Smooth muscle cell (in vitro differentiated cells): ENCODE data around the gene MADD. TPM values are rescaled to one million over a fixed set of nuclear protein-coding genes. Genes with fewer than 3 reads are reported as not detected.

Experiments
- DNase-seq: peaks from one replicate; lab custom pipeline; 2025; ENCODE audit not compliant: unreplicated experiment; lab: John Stamatoyannopoulos, UW
- H2AFZ ChIP-seq: fragments of 200-600 bp; sonication (generic); 2 replicates; pipeline ENCODE4 v1.6.0; 2016; ENCODE audit warnings: antibody characterized with exemption, low read depth, mild to moderate bottlenecking
- H3F3A ChIP-seq: fragments of 200-600 bp; sonication (generic); 2 replicates; pipeline ENCODE4 v1.6.0; 2017; ENCODE audit warnings: antibody characterized with exemption, low read depth
- H3K27ac ChIP-seq: fragments of 200-600 bp; sonication (generic); 2 replicates; pipeline ENCODE4 v1.5.1; 2016; ENCODE audit warnings: low read depth, mild to moderate bottlenecking
- H3K27me3 ChIP-seq: fragments of 200-600 bp; sonication (generic); 2 replicates; pipeline ENCODE4 v1.6.1; 2016; ENCODE audit warnings: low read depth, mild to moderate bottlenecking
- H3K36me3 ChIP-seq: fragments of 200-600 bp; sonication (generic); 2 replicates; pipeline ENCODE4 v1.5.1; 2016; ENCODE audit warnings: low read depth
- H3K4me1 ChIP-seq: fragments of 200-600 bp; sonication (generic); 2 replicates; pipeline ENCODE4 v1.5.1; 2016; ENCODE audit warnings: low read depth
- H3K4me2 ChIP-seq: fragments of 200-600 bp; sonication (generic); 2 replicates; pipeline ENCODE4 v1.6.0; 2016; ENCODE audit warnings: mild to moderate bottlenecking
- H3K4me3 ChIP-seq: fragments of 200-600 bp; sonication (generic); 2 replicates; pipeline ENCODE4 v1.5.1; 2016; ENCODE audit warnings: mild to moderate bottlenecking
- H3K79me2 ChIP-seq: fragments of 200-600 bp; sonication (generic); 2 replicates; pipeline ENCODE4 v1.6.0; 2016; ENCODE audit warnings: low read depth, mild to moderate bottlenecking
- H3K9ac ChIP-seq: fragments of 200-600 bp; sonication (generic); 2 replicates; pipeline ENCODE4 v1.6.0; 2016; ENCODE audit warnings: low read depth
- H3K9me3 ChIP-seq: fragments of 200-600 bp; sonication (generic); replicated peaks from 2 replicates; pipeline ENCODE4 v1.5.1; 2016; ENCODE audit warnings: low read depth
- H4K20me1 ChIP-seq: fragments of 200-600 bp; sonication (generic); 2 replicates; pipeline ENCODE4 v1.6.0; 2016; ENCODE audit warnings: low read depth
- WGBS: methylation state at CpG from one replicate; pipeline ENCODE4 v1.1.7; 2016; ENCODE audit warnings: low lambda C conversion rate; 5-methylcytosine and 5-hydroxymethylcytosine counted together
- polyA plus RNA-seq: library from polyadenylated mRNA; unstranded; fragments of >200 nt; fragmentation: Nextera tagmentation; extraction: Ambion mirVana; gene quantifications from 2 replicates; pipeline ENCODE4 v1.2.1, GENCODE V29; 2016
- total RNA-seq: library from RNA; depleted of rRNA; stranded (reverse); fragments of >200 nt; gene quantifications from 2 replicates; pipeline ENCODE4 v1.2.3, GENCODE V29; 2014
- TF ChIP-seq, protein P1 (sequence below): fragments of 200-600 bp; sonication (generic); IDR thresholded peaks from 2 replicates; pipeline ENCODE4 v1.5.1; 2017; ENCODE audit warnings: borderline replicate concordance, mild to moderate bottlenecking, antibody characterized with exemption; ENCODE audit not compliant: insufficient read depth, poor library complexity, severe bottlenecking

The MADD gene
- total and polyA plus RNA-seq, 2 experiments from 2014 or later, result 13.1 to 24.2 TPM

DNA sequence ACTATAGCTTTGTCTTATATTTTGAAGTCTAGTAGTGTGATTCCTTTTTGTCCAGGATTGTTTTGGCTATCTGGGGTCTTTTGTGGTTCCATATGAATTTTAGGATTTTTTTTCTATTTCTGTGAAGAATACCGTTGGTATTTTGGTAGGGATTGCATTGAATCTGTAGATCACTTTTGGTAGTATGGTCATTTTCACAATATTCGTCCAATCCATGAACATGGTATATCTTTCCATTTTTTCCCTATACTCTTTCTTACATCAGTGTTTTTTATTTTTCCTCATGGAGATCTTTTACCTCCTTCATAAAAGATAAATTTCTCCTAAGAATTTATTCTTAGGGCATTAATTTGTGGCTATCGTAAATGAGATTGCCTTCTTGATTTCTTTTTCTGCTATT, 29.1 kb downstream of the MADD start:
- 96% methylated on average over 3 of the region's 3 CpGs for WGBS
- TF ChIP-seq, protein P1, sequence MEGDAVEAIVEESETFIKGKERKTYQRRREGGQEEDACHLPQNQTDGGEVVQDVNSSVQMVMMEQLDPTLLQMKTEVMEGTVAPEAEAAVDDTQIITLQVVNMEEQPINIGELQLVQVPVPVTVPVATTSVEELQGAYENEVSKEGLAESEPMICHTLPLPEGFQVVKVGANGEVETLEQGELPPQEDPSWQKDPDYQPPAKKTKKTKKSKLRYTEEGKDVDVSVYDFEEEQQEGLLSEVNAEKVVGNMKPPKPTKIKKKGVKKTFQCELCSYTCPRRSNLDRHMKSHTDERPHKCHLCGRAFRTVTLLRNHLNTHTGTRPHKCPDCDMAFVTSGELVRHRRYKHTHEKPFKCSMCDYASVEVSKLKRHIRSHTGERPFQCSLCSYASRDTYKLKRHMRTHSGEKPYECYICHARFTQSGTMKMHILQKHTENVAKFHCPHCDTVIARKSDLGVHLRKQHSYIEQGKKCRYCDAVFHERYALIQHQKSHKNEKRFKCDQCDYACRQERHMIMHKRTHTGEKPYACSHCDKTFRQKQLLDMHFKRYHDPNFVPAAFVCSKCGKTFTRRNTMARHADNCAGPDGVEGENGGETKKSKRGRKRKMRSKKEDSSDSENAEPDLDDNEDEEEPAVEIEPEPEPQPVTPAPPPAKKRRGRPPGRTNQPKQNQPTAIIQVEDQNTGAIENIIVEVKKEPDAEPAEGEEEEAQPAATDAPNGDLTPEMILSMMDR, result no peak
- Histone ChIP-seq H3F3A (no peaks in the 10 kb centered on the region), H3K27me3 (no peaks in the 10 kb centered on the region), H3K4me2 (no peak overlapping the region), H4K20me1 (peaks cover 3% of the 10 kb centered on the region), H3K27ac (no peak overlapping the region), H3K4me1 (no peaks in the 10 kb centered on the region), H2AFZ (no peak overlapping the region), H3K79me2 (no peaks in the 10 kb centered on the region), H3K9ac (no peak overlapping the region), H3K4me3 (no peak overlapping the region), H3K9me3 (no peaks in the 10 kb centered on the region), H3K36me3 (peaks cover 43% of the 10 kb centered on the region)
- DNase-seq, result no peak

DNA sequence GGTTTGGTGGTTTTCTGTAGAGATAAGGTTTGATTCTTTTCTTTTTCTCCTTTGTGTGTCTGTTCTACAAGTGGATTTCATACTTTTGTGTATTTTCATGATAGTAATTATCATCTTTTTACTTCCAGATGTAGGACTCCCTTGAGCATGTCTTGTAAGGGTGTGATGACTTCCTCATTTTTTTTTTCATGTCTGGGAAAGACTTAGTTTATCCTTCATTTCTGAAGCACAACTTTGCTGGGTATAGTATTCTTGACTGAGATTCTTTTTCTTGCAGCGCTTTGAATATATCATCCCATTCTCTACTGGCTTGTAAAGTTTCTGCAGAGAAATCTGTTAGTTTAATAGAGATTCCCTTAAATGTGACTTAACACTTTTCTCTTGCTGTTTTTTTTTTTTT, 32.9 kb downstream of the MADD start:
- Histone ChIP-seq H3K79me2 (no peaks in the 10 kb centered on the region), H3K4me1 (no peaks in the 10 kb centered on the region), H3K36me3 (peaks cover 37% of the 10 kb centered on the region), H3K4me2 (no peak overlapping the region), H3K27ac (no peak overlapping the region), H3F3A (no peaks in the 10 kb centered on the region), H4K20me1 (peaks cover 14% of the 10 kb centered on the region), H3K9ac (no peak overlapping the region), H3K27me3 (no peaks in the 10 kb centered on the region), H3K4me3 (no peak overlapping the region), H2AFZ (no peak overlapping the region), H3K9me3 (no peaks in the 10 kb centered on the region)
- TF ChIP-seq, protein P1, result no peak
- 91% methylated on average over 1 of the region's 1 CpG for WGBS
- no peak for DNase-seq

DNA sequence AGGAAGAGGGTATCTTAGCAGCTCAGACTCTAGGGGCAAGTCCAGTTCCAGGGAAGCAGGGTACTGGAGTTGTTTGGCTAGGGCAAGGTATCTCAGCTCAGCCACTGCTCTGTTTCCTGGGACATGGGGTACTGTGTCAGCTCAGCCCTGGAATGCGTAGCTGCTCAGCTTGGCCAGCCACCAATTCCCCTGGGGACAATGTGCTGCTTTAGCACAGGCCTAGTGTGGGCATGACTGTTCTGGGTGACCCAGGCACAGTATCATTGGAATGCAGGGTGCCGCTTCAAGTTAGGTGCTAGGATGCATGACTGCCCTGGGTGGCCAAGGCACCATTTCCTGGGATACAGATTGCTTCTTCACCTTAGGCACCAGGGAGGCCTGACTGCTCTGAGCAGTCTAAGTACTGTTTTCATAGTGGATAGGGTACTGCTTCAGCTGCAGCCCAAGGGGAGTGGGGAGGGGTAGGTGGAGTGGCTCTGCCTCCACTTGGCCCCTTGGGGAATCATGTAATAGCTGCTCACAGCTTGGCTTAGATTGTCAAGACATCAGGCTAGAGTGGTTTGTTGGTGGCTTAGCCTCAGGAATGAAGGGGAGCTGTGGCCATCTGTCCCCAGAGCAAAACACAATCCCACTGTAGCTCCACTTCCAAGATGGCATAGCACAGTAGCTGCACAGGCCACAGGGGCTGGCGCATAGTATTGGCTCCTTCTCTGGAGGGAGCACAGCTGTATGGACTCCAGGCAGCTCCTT, 36.0 kb downstream of the MADD start:
- DNase-seq, result no peak
- H3K79me2 ChIP-seq, result no peaks in the 10 kb centered on the region
- no peaks in the 10 kb centered on the region for H3K27me3 ChIP-seq
- no peak overlapping the region for H3K27ac ChIP-seq
- H2AFZ ChIP-seq, result no peak overlapping the region
- no peaks in the 10 kb centered on the region for H3F3A ChIP-seq
- H3K9me3 ChIP-seq, result no peaks in the 10 kb centered on the region
- no peak overlapping the region for H3K9ac ChIP-seq
- TF ChIP-seq, protein P1, result no peak
- no peak overlapping the region for H3K4me3 ChIP-seq
- no peak overlapping the region for H3K4me2 ChIP-seq
- 96% methylated on average over 3 of the region's 3 CpGs for WGBS
- H3K4me1 ChIP-seq, result no peaks in the 10 kb centered on the region
- H4K20me1 ChIP-seq, result peaks cover 11% of the 10 kb centered on the region
- H3K36me3 ChIP-seq, result peaks cover 32% of the 10 kb centered on the region

DNA sequence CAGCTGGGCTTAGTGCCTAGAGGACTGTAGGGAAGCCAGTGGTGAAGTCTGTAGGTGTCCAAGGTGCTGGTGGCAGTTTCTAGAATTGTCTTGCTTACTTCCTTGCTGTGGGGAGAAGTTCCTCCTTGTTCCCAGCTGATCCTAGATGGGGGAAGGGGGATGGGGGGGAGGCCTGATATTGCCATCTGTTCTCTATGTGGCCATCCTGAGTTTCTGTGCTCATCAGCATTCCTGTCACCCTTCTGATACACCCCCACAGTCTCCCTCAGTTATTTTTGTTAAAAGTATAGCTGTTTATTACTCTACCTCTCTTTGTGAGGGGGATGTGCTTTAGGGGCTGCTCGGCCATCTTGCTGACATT, 36.5 kb downstream of the MADD start:
- peaks cover 11% of the 10 kb centered on the region for H4K20me1 ChIP-seq
- no peak overlapping the region for H3K4me3 ChIP-seq
- no peaks in the 10 kb centered on the region for H3F3A ChIP-seq
- H3K27me3 ChIP-seq, result no peaks in the 10 kb centered on the region
- H3K9me3 ChIP-seq, result no peaks in the 10 kb centered on the region
- WGBS, result 51% methylated on average over 1 of the region's 1 CpG
- no peak overlapping the region for H3K9ac ChIP-seq
- H3K4me1 ChIP-seq, result no peaks in the 10 kb centered on the region
- H3K36me3 ChIP-seq, result peaks cover 30% of the 10 kb centered on the region
- DNase-seq, result no peak
- no peaks in the 10 kb centered on the region for H3K79me2 ChIP-seq
- no peak overlapping the region for H3K27ac ChIP-seq
- TF ChIP-seq, protein P1, result no peak
- H3K4me2 ChIP-seq, result no peak overlapping the region
- no peak overlapping the region for H2AFZ ChIP-seq
